Ascending aorta (tissue), 2 donors: ENCODE data around the gene SLC25A22. TPM values are rescaled to one million over a fixed set of nuclear protein-coding genes. Genes with fewer than 3 reads are reported as not detected.

Experiments
- DNase-seq, 2 donors: peaks; one replicate each; pipeline ENCODE4 v3.0.0-alpha.2; 2019; ENCODE audit warnings: low spot score in 2 of 2
- H3K27ac ChIP-seq, 2 donors: fragments of 200-600 bp; sonication (generic); one replicate each; pipeline ENCODE4 v1.5.1; 2016 to 2017; ENCODE audit warnings: mild to moderate bottlenecking in 1 of 2
- H3K27me3 ChIP-seq: fragments of 200-600 bp; sonication (generic); one replicate; pipeline ENCODE4 v1.5.1; 2017
- H3K36me3 ChIP-seq, 2 donors: fragments of 200-600 bp; sonication (generic); one replicate each; pipeline ENCODE4 v1.5.1; 2016
- H3K4me1 ChIP-seq, 2 donors: fragments of 200-600 bp; sonication (generic); one replicate each; pipeline ENCODE4 v1.5.1; 2016 to 2017; ENCODE audit warnings: mild to moderate bottlenecking in 1 of 2
- H3K4me3 ChIP-seq, 2 donors: fragments of 200-600 bp; sonication (generic); one replicate each; pipeline ENCODE4 v1.5.1; 2016 to 2017; ENCODE audit warnings: mild to moderate bottlenecking in 1 of 2
- H3K9me3 ChIP-seq, 2 donors: fragments of 200-600 bp; sonication (generic); one replicate each; pipeline ENCODE4 v1.5.1; 2016
- intact Hi-C: fragments of 100-400 bp; cut with DNase I; formaldehyde crosslinking; loops from one replicate; pipeline ENCODE4 v1.15.1; 2023
- total RNA-seq: library from RNA; depleted of rRNA; stranded (reverse); fragments of >200 nt; gene quantifications from one replicate; pipeline ENCODE4 v1.1.0, GENCODE V29; 2016
- TF ChIP-seq, protein P1 (sequence below), 3 experiments: fragments of 200-600 bp in 2 of 3; fragments of 450-650 bp in 1 of 3; sonication (generic) in 2 of 3; IDR thresholded peaks; one replicate each; pipeline ENCODE4 v1.5.1; 2016 to 2019; ENCODE audit warnings: antibody characterized with exemption in 3 of 3, mild to moderate bottlenecking in 1 of 3, moderate library complexity in 1 of 3

The SLC25A22 gene
- total RNA-seq, 1 donor from 2014 or later = 5.6 TPM

DNA sequence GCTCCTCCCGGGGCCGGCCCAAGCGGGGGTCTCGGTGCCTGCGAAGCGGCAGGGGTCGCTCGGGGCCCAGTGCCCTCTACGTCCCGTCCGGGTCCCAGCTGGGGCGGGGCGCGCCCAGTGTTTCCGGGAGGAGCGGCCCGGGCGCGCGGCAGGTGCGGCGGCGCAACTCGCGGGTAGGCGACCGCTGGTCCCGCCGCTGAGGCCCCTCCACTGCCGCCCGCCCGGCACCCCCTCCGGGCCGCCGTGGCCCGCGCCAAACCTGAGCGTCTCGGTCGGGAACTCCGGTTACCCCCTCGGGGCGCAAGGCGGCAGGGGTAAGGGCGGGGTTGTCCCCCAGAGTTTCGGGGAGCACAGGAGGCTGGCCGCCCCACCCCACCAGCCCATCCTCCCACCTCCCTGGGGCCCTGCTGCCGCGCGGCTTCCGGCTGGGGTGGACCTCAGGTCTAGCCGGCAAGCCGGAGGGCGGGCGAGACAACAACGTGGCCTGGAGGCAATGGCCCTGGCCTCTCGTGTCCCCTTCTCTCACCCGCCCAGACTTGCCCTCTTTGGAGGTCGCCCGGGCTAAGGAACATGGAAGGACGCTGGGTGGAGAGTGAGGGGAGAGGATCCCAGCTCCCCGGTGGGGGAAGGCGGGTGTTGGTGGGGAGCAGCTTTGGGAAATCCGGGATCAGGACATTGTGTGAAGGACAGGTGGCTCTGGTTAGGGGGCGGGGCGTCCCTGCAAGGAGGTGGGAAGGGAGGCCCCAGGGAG lies 29.2 kb upstream of the SLC25A22 start:
- Histone ChIP-seq H3K27me3 (no peaks in the 10 kb centered on the region), H3K27ac (no peak overlapping the region), H3K9me3 (no peaks in the 10 kb centered on the region), H3K4me3 (peak overlapping the region; percentile 58 to 60), H3K4me1 (peaks cover 10 to 41% of the 10 kb centered on the region in 2 donors), H3K36me3 (peaks cover 29 to 37% of the 10 kb centered on the region in 2 donors)
- intact Hi-C loops = no loop called here
- DNase-seq = no peak
- TF ChIP-seq, protein P1, sequence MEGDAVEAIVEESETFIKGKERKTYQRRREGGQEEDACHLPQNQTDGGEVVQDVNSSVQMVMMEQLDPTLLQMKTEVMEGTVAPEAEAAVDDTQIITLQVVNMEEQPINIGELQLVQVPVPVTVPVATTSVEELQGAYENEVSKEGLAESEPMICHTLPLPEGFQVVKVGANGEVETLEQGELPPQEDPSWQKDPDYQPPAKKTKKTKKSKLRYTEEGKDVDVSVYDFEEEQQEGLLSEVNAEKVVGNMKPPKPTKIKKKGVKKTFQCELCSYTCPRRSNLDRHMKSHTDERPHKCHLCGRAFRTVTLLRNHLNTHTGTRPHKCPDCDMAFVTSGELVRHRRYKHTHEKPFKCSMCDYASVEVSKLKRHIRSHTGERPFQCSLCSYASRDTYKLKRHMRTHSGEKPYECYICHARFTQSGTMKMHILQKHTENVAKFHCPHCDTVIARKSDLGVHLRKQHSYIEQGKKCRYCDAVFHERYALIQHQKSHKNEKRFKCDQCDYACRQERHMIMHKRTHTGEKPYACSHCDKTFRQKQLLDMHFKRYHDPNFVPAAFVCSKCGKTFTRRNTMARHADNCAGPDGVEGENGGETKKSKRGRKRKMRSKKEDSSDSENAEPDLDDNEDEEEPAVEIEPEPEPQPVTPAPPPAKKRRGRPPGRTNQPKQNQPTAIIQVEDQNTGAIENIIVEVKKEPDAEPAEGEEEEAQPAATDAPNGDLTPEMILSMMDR (IDR thresholded peaks at IDR 0.05) = no peak

DNA sequence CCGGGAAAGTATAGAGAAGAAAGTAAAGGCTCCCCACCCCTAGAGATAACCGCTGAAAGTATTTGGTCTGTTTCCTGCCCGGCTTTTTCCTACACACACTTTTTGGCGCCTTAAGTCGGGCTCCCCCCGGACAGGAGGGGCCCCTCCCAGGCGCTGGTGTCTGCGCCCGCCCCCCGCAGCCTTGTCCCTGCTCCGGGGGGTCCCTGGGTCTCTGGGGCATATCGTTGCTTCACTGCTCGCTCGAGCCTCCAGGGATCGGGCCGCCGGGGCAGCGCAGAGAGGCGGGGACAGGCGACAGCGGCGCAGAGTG lies 28.7 kb upstream of the SLC25A22 start:
- Histone ChIP-seq H3K4me3 (peak overlapping the region; percentile 58 to 60), H3K4me1 (peaks cover 10 to 41% of the 10 kb centered on the region in 2 donors), H3K27me3 (no peaks in the 10 kb centered on the region), H3K9me3 (no peaks in the 10 kb centered on the region), H3K27ac (no peak overlapping the region), H3K36me3 (peaks cover 32 to 42% of the 10 kb centered on the region in 2 donors)
- TF ChIP-seq, protein P1 (IDR thresholded peaks at IDR 0.05) = no peak
- DNase-seq = no peak
- intact Hi-C loops = no loop called here

GRCh38 chr11:826227-826621 lies 28.1 kb upstream of the SLC25A22 start:
- DNase-seq = no peak
- peaks cover 36 to 45% of the 10 kb centered on the region in 2 donors for H3K36me3 ChIP-seq
- intact Hi-C loops = no loop called here
- no peak overlapping the region for H3K27ac ChIP-seq
- TF ChIP-seq, protein P1 (IDR thresholded peaks at IDR 0.05) = no peak
- H3K27me3 ChIP-seq = no peaks in the 10 kb centered on the region
- no peak overlapping the region for H3K4me3 ChIP-seq
- no peaks in the 10 kb centered on the region for H3K9me3 ChIP-seq
- H3K4me1 ChIP-seq = peaks cover 15 to 45% of the 10 kb centered on the region in 2 donors

- H3K4me3 ChIP-seq = no peak overlapping the region
- DNase-seq = no peak
These were observed 27.5 kb upstream of the SLC25A22 start for GRCh38 chr11:825366-826226.

DNA sequence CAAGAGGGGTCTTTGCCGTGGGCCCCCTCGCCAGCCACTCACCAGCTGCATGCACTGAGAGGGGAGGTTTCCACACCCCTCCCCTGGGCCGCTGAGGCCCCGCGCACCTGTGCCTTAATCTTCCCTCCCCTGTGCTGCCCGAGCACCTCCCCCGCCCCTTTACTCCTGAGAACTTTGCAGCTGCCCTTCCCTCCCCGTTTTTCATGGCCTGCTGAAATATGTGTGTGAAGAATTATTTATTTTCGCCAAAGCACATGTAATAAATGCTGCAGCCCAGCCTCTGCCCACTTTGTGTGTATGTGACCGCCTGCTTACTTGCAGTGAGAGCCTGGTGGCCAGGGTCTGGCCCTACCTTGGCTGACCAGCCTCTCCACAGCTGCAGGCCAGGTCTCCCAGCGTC lies 26.9 kb upstream of the SLC25A22 start:
- H3K4me1 ChIP-seq = peaks cover 21 to 38% of the 10 kb centered on the region in 2 donors
- TF ChIP-seq, protein P1 (IDR thresholded peaks at IDR 0.05) = no peak
- no peaks in the 10 kb centered on the region for H3K27me3 ChIP-seq

More at GRCh38 chr11:825366-826226, 27.5 kb upstream of the SLC25A22 start:
- Histone ChIP-seq H3K4me1 (peaks cover 19 to 44% of the 10 kb centered on the region in 2 donors), H3K27me3 (no peaks in the 10 kb centered on the region), H3K9me3 (no peaks in the 10 kb centered on the region), H3K27ac (no peak overlapping the region), H3K36me3 (peaks cover 36 to 45% of the 10 kb centered on the region in 2 donors)
- intact Hi-C loops = no loop called here
- TF ChIP-seq, protein P1 (IDR thresholded peaks at IDR 0.05) = no peak

More for the DNA sequence above, 26.9 kb upstream of the SLC25A22 start:
- peaks cover 36 to 45% of the 10 kb centered on the region in 2 donors for H3K36me3 ChIP-seq
- H3K27ac ChIP-seq = no peak overlapping the region
- no peaks in the 10 kb centered on the region for H3K9me3 ChIP-seq
- intact Hi-C loops = no loop called here
- no peak overlapping the region for H3K4me3 ChIP-seq
- no peak for DNase-seq
